ENCODE measurements around the gene ATL3.
"Not testable (repeated sequence)": the region's sequence is repeated elsewhere in the genome, so short reads cannot be mapped to it uniquely, and the experiment has no call there.

The ATL3 gene

DNA sequence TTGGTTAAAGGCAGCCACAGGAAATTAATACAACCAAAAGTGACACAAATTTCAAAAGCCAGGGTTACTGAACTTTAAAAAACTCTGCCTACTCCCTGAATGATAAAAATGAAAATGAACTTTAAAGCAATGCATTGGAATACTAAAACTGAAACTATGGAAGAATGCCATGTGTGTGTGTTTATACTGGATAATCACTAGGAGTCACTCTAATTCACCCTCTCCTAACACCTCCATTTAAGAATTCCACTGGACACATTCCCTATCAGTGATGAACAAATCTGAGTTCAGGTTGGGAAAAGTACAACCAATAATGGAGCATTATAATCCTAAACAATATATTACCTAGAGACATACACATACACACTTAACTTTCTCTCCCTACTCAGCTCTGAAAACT lies 29.4 kb downstream of the ATL3 start:
- CTCF ChIA-PET, result interaction anchor here (0.9 to 5.8 kb wide), 4 partner anchors 16 to 163 kb away, joined by 3 to 64 read pairs (median 12); no protein-coding TSS in a partner anchor
- POLR2A ChIA-PET, result no interaction called here
- DNase-seq, result no peak
- Histone ChIP-seq H3K27ac (ENCODE audit: insufficient read depth in 1 of 2, low read depth in 1 of 2, low read length in 2 of 2, poor library complexity in 1 of 2, severe bottlenecking in 2 of 2) (no peak overlapping the region), H3K4me1 (ENCODE audit: control extremely low read depth in 1 of 4, control insufficient read depth in 4 of 4, insufficient read depth in 4 of 4, low read length in 3 of 4) (no peaks in the 10 kb centered on the region), H3K9me3 (ENCODE audit: control extremely low read depth in 1 of 5, control insufficient read depth in 4 of 5, insufficient read depth in 2 of 5, low read depth in 1 of 5, low read length in 4 of 5) (no peaks in the 10 kb centered on the region), H3K27me3 (replicated peaks in 2 of 5; ENCODE audit: control insufficient read depth in 4 of 5, insufficient read depth in 5 of 5, low read length in 4 of 5) (no peaks in the 10 kb centered on the region), H3K4me3 (ENCODE audit: control insufficient read depth in 1 of 7, extremely low read depth in 1 of 7, insufficient read depth in 4 of 7, low read depth in 2 of 7, low read length in 6 of 7) (no peak overlapping the region), H3K36me3 (ENCODE audit: control insufficient read depth in 4 of 4, insufficient read depth in 4 of 4, low read length in 3 of 4) (peaks cover 10 to 60% (median 23%) of the 10 kb centered on the region in 4 experiments)

GRCh38 chr11:63639199-63639832 lies 31.9 kb downstream of the ATL3 start:
- WGBS (ENCODE audit: insufficient coverage), result 67% methylated on average over 1 of the region's 3 CpGs
- peak; percentile 14 to 28 (median 26) for DNase-seq
- CTCF ChIA-PET, result interaction anchor here (0.7 to 5.8 kb wide), 11 partner anchors 9 to 604 kb away, joined by 3 to 88 read pairs (median 4); partner anchors contain the start of gene PLAAT4
- H3K9me3 ChIP-seq (ENCODE audit: control extremely low read depth in 1 of 5, control insufficient read depth in 4 of 5, insufficient read depth in 2 of 5, low read depth in 1 of 5, low read length in 4 of 5), result no peaks in the 10 kb centered on the region
- H3K4me1 ChIP-seq (ENCODE audit: control extremely low read depth in 1 of 4, control insufficient read depth in 4 of 4, insufficient read depth in 4 of 4, low read length in 3 of 4), result no peaks in the 10 kb centered on the region
- H3K36me3 ChIP-seq (ENCODE audit: control insufficient read depth in 4 of 4, insufficient read depth in 4 of 4, low read length in 3 of 4), result peaks cover 17 to 56% (median 30%) of the 10 kb centered on the region in 4 experiments
- H3K27me3 ChIP-seq (replicated peaks in 2 of 5; ENCODE audit: control insufficient read depth in 4 of 5, insufficient read depth in 5 of 5, low read length in 4 of 5), result no peaks in the 10 kb centered on the region
- H3K27ac ChIP-seq (ENCODE audit: insufficient read depth in 1 of 2, low read depth in 1 of 2, low read length in 2 of 2, poor library complexity in 1 of 2, severe bottlenecking in 2 of 2), result no peak overlapping the region
- POLR2A ChIA-PET, result no interaction called here
- no peak overlapping the region for H3K4me3 ChIP-seq (ENCODE audit: control insufficient read depth in 1 of 7, extremely low read depth in 1 of 7, insufficient read depth in 4 of 7, low read depth in 2 of 7, low read length in 6 of 7)

DNA sequence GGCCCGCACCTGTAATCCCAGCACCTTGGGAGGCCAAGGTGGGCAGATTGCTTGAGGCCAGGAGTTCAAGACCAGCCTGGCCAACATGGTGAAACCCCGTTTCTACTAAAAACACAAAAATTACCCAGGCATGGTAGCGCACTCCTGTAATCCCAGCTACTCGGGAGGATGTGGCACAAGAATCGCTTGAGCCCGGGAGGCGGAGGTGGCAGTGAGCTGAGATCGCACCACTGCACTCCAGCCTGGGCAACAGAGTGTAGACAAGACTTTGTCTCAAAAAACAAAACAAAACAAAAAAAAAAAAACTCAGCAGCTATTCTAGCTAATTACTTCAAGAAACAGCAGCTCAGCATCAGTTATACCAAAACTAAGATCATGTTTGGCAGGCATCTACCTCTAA lies 32.7 kb downstream of the ATL3 start:
- ChIA-PET CTCF (interaction anchor here (0.9 to 5.8 kb wide), 7 partner anchors 45 to 159 kb away, joined by 3 to 88 read pairs (median 4); no protein-coding TSS in a partner anchor), POLR2A (interaction anchor here (0.7 kb wide), 1 partner anchor 95 kb away, joined by 3 read pairs; no protein-coding TSS in a partner anchor)
- not testable (repeated sequence) for H3K27me3 ChIP-seq (replicated peaks in 2 of 5; ENCODE audit: control insufficient read depth in 4 of 5, insufficient read depth in 5 of 5, low read length in 4 of 5); H3K27ac ChIP-seq (ENCODE audit: insufficient read depth in 1 of 2, low read depth in 1 of 2, low read length in 2 of 2, poor library complexity in 1 of 2, severe bottlenecking in 2 of 2); DNase-seq; H3K9me3 ChIP-seq (ENCODE audit: control extremely low read depth in 1 of 5, control insufficient read depth in 4 of 5, insufficient read depth in 2 of 5, low read depth in 1 of 5, low read length in 4 of 5); H3K4me3 ChIP-seq (ENCODE audit: control insufficient read depth in 1 of 7, extremely low read depth in 1 of 7, insufficient read depth in 4 of 7, low read depth in 2 of 7, low read length in 6 of 7); H3K4me1 ChIP-seq (ENCODE audit: control extremely low read depth in 1 of 4, control insufficient read depth in 4 of 4, insufficient read depth in 4 of 4, low read length in 3 of 4)
- peaks cover 16 to 48% (median 27%) of the 10 kb centered on the region in 4 experiments for H3K36me3 ChIP-seq (ENCODE audit: control insufficient read depth in 4 of 4, insufficient read depth in 4 of 4, low read length in 3 of 4)
- 100% methylated on average over 7 of the region's 8 CpGs for WGBS (ENCODE audit: insufficient coverage)

DNA sequence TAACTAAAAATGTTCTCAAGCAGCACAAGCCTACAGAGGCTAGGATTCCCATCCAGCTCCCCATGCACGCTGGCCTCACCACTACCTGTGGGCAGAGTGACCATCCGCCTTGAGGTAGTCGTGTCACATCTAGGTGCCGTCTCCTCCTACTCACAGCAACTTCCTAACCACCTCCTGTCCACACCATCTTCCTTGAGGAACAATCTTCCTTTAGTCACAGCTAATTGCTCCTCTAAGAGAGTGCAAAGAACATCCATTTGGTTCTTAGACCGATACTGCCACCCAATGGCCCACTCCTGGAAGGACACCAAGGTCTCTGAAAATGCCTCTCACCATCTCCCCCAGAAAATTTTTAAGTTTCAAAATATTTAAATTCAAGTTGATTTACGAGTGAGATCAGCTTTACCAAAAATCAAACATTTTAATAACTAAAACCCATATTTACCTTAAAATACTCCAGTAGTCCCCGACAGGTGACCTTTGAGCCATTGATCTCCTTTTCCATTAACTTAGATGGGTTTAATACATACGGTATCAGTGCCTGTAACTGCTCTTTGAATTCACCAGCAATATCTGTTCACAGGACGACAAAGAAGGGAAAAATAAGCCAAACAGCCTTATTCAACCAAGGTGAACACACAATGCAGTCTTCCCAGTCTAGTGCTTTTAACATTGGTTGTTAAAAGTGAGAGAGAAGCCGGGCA lies 35.3 kb downstream of the ATL3 start:
- ChIA-PET CTCF (interaction anchor here (0.7 to 5.6 kb wide), 17 partner anchors 8 to 157 kb away, joined by 3 to 88 read pairs (median 3); partner anchors contain the start of genes PLAAT2 and PLAAT4), POLR2A (no interaction called here)
- peak; percentile 58 to 81 (median 75) for DNase-seq
- no peak overlapping the region for H3K27ac ChIP-seq (ENCODE audit: insufficient read depth in 1 of 2, low read depth in 1 of 2, low read length in 2 of 2, poor library complexity in 1 of 2, severe bottlenecking in 2 of 2)
- H3K27me3 ChIP-seq (replicated peaks in 2 of 5; ENCODE audit: control insufficient read depth in 4 of 5, insufficient read depth in 5 of 5, low read length in 4 of 5), result no peaks in the 10 kb centered on the region
- no peaks in the 10 kb centered on the region for H3K4me1 ChIP-seq (ENCODE audit: control extremely low read depth in 1 of 4, control insufficient read depth in 4 of 4, insufficient read depth in 4 of 4, low read length in 3 of 4)
- no peak overlapping the region for H3K4me3 ChIP-seq (ENCODE audit: control insufficient read depth in 1 of 7, extremely low read depth in 1 of 7, insufficient read depth in 4 of 7, low read depth in 2 of 7, low read length in 6 of 7)
- no peaks in the 10 kb centered on the region for H3K9me3 ChIP-seq (ENCODE audit: control extremely low read depth in 1 of 5, control insufficient read depth in 4 of 5, insufficient read depth in 2 of 5, low read depth in 1 of 5, low read length in 4 of 5)
- WGBS (ENCODE audit: insufficient coverage), result 73% methylated on average over 8 of the region's 10 CpGs
- peaks cover 3 to 40% (median 24%) of the 10 kb centered on the region in 4 experiments for H3K36me3 ChIP-seq (ENCODE audit: control insufficient read depth in 4 of 4, insufficient read depth in 4 of 4, low read length in 3 of 4)

- ChIA-PET CTCF (interaction anchor here (0.7 to 2.0 kb wide), 7 partner anchors 10 to 723 kb away, joined by 3 to 12 read pairs (median 3); no protein-coding TSS in a partner anchor), POLR2A (no interaction called here)
- Histone ChIP-seq H3K4me1 (ENCODE audit: control extremely low read depth in 1 of 4, control insufficient read depth in 4 of 4, insufficient read depth in 4 of 4, low read length in 3 of 4) (no peaks in the 10 kb centered on the region), H3K27ac (ENCODE audit: insufficient read depth in 1 of 2, low read depth in 1 of 2, low read length in 2 of 2, poor library complexity in 1 of 2, severe bottlenecking in 2 of 2) (no peak overlapping the region), H3K27me3 (replicated peaks in 2 of 5; ENCODE audit: control insufficient read depth in 4 of 5, insufficient read depth in 5 of 5, low read length in 4 of 5) (no peaks in the 10 kb centered on the region), H3K4me3 (ENCODE audit: control insufficient read depth in 1 of 7, extremely low read depth in 1 of 7, insufficient read depth in 4 of 7, low read depth in 2 of 7, low read length in 6 of 7) (no peak overlapping the region), H3K36me3 (ENCODE audit: control insufficient read depth in 4 of 4, insufficient read depth in 4 of 4, low read length in 3 of 4) (peaks cover 8 to 44% (median 27%) of the 10 kb centered on the region in 4 experiments), H3K9me3 (ENCODE audit: control extremely low read depth in 1 of 5, control insufficient read depth in 4 of 5, insufficient read depth in 2 of 5, low read depth in 1 of 5, low read length in 4 of 5) (no peaks in the 10 kb centered on the region)
- DNase-seq, result no peak
- 88% methylated on average over 3 of the region's 3 CpGs for WGBS (ENCODE audit: insufficient coverage)
These were observed 41.8 kb downstream of the ATL3 start for GRCh38 chr11:63629426-63629825.

DNA sequence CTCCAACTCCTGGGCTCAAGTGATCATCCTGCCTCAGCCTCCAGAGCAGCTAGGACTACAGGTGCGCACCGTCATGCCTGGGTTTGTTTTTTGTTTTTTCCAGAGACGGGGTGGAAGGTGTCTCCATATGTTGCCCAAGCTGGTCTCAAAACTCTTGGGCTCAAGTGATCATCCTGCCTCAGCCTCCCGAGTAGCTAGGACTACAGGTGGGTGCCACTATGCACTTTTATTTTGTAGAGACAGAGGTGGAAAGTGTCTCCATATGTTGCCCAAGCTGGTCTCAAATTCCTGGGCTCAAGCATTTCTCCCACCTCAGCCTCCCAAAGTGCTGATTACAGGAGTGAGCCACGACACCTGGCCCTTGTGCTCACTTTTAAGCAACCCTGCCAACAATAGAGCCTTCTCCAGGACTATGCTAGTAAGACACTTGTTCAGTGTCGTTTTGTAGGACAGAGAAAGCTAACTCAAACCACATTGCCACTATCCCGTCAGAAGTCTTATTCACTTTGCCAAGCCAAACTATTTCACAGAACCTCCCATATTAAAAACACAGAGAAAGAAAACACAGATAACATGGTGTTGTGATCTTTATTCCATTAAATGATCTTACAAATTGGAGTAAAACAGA lies 47.5 kb downstream of the ATL3 start:
- no peak overlapping the region for H3K4me3 ChIP-seq (ENCODE audit: control insufficient read depth in 1 of 7, extremely low read depth in 1 of 7, insufficient read depth in 4 of 7, low read depth in 2 of 7, low read length in 6 of 7)
- CTCF ChIA-PET, result interaction anchor here (3.4 kb wide), 1 partner anchor 144 kb away, joined by 16 read pairs; no protein-coding TSS in a partner anchor
- DNase-seq, result no peak
- WGBS (ENCODE audit: insufficient coverage), result 86% methylated on average over 2 of the region's 7 CpGs
- peaks cover 0 to 10% (median 5%) of the 10 kb centered on the region in 5 experiments for H3K27me3 ChIP-seq (replicated peaks in 2 of 5; ENCODE audit: control insufficient read depth in 4 of 5, insufficient read depth in 5 of 5, low read length in 4 of 5)
- peaks cover 0 to 6% (median 6%) of the 10 kb centered on the region in 4 experiments for H3K36me3 ChIP-seq (ENCODE audit: control insufficient read depth in 4 of 4, insufficient read depth in 4 of 4, low read length in 3 of 4)
- no peak overlapping the region for H3K27ac ChIP-seq (ENCODE audit: insufficient read depth in 1 of 2, low read depth in 1 of 2, low read length in 2 of 2, poor library complexity in 1 of 2, severe bottlenecking in 2 of 2)
- no peaks in the 10 kb centered on the region for H3K9me3 ChIP-seq (ENCODE audit: control extremely low read depth in 1 of 5, control insufficient read depth in 4 of 5, insufficient read depth in 2 of 5, low read depth in 1 of 5, low read length in 4 of 5)
- H3K4me1 ChIP-seq (ENCODE audit: control extremely low read depth in 1 of 4, control insufficient read depth in 4 of 4, insufficient read depth in 4 of 4, low read length in 3 of 4), result peaks cover 0 to 9% (median 0%) of the 10 kb centered on the region in 4 experiments
- POLR2A ChIA-PET, result no interaction called here
